DND-41 (cell line): ENCODE data around the gene NAA50.

Source experiments
- ATAC-seq: fragments of 200-7000 bp; cut with Tn5 transposase; 3 replicates; pipeline ENCODE4 v1.9.1; 2021; ENCODE audit warnings: low read depth; ENCODE audit not compliant: insufficient read depth
- DNase-seq: peaks from one replicate; pipeline ENCODE4 v3.0.0-alpha.2; 2020
- H2AFZ ChIP-seq: 2 replicates; pipeline ENCODE4 v1.6.0; 2012; ENCODE audit warnings: low read depth, low read length
- H3K27ac ChIP-seq: 2 replicates; pipeline ENCODE4 v1.5.1; 2012; ENCODE audit warnings: low read length, inconsistent platforms
- H3K27me3 ChIP-seq: fragments of 200-600 bp; sonication (generic); 2 replicates; pipeline ENCODE4 v1.6.0; 2012; ENCODE audit warnings: low read length, mild to moderate bottlenecking, inconsistent platforms; ENCODE audit not compliant: insufficient read depth, poor library complexity
- H3K36me3 ChIP-seq: 2 replicates; pipeline ENCODE4 v1.5.1; 2012; ENCODE audit warnings: low read length, inconsistent platforms; ENCODE audit not compliant: insufficient read depth
- H3K4me1 ChIP-seq: 2 replicates; pipeline ENCODE4 v1.5.1; 2012; ENCODE audit warnings: mild to moderate bottlenecking, low read length; ENCODE audit not compliant: insufficient read depth
- H3K4me2 ChIP-seq: 2 replicates; pipeline ENCODE4 v1.6.0; 2012; ENCODE audit warnings: mild to moderate bottlenecking, moderate library complexity, low read length, inconsistent platforms; ENCODE audit not compliant: insufficient read depth
- H3K4me3 ChIP-seq, 2 experiments: fragments of 200-600 bp in 1 of 2; shearing (Covaris generic) in 1 of 2; 2 replicates each; pipeline ENCODE4 v1.5.1; 2012 to 2016; ENCODE audit warnings: inconsistent platforms in 2 of 2, low read length in 2 of 2, mild to moderate bottlenecking in 2 of 2, low read depth in 1 of 2, moderate library complexity in 1 of 2
- H3K79me2 ChIP-seq: 2 replicates; pipeline ENCODE4 v1.6.0; 2012; ENCODE audit warnings: low read length, inconsistent platforms; ENCODE audit not compliant: insufficient read depth
- H3K9ac ChIP-seq: 2 replicates; pipeline ENCODE4 v1.6.0; 2012; ENCODE audit warnings: low read depth, mild to moderate bottlenecking, inconsistent platforms, low read length, moderate library complexity
- H3K9me3 ChIP-seq: 2 replicates; pipeline ENCODE4 v1.5.1; 2012; ENCODE audit warnings: low read length, moderate library complexity, mild to moderate bottlenecking, inconsistent platforms; ENCODE audit not compliant: insufficient read depth, severe bottlenecking
- H4K20me1 ChIP-seq: 2 replicates; pipeline ENCODE4 v1.6.0; 2012; ENCODE audit warnings: low read length; ENCODE audit not compliant: insufficient read depth
- EZH2 ChIP-seq: IDR thresholded peaks from 3 replicates; pipeline ENCODE4 v1.6.1; 2012; ENCODE audit warnings: borderline replicate concordance, low read depth, mild to moderate bottlenecking, moderate library complexity, low read length, inconsistent platforms; ENCODE audit not compliant: severe bottlenecking
- TF ChIP-seq, protein P1 (sequence below): IDR thresholded peaks from 2 replicates; pipeline ENCODE4 v1.5.1; 2012; ENCODE audit warnings: borderline replicate concordance, low read length, moderate library complexity, mild to moderate bottlenecking; ENCODE audit not compliant: poor library complexity, severe bottlenecking; ENCODE audit errors: extremely low read depth

The NAA50 gene

DNA sequence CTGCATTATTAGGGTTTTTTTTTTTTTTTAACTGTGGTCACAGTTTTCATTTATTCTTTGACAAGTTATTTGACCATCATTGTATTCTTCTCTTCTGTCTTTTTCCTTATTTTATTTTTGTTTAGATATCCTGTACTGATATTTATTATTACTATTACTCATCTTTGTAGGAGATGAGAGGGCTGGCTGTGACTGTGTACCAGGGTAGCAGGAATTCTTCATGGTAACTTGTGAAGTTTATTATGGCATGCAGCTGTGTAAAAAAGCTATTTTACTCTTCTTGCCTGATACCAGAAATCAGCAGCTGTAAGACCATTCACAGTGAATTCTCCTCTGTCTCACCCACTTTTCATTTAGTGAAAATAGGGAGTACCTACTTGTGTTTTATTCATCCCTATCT is 45.3 kb upstream of the NAA50 start:
- ATAC-seq = no peak
- H3K4me2 ChIP-seq = no peak overlapping the region
- peaks cover 36% of the 10 kb centered on the region; the same call in 1 of the 2 replicates for H3K36me3 ChIP-seq
- H3K9me3 ChIP-seq = no peaks in the 10 kb centered on the region
- no peak overlapping the region for H3K9ac ChIP-seq
- H3K4me1 ChIP-seq = no peaks in the 10 kb centered on the region
- H3K4me3 ChIP-seq = no peak overlapping the region
- H2AFZ ChIP-seq = no peak overlapping the region
- no peak overlapping the region for H3K27ac ChIP-seq
- no peak for DNase-seq
- no peaks in the 10 kb centered on the region for H4K20me1 ChIP-seq
- TF ChIP-seq, protein P1, sequence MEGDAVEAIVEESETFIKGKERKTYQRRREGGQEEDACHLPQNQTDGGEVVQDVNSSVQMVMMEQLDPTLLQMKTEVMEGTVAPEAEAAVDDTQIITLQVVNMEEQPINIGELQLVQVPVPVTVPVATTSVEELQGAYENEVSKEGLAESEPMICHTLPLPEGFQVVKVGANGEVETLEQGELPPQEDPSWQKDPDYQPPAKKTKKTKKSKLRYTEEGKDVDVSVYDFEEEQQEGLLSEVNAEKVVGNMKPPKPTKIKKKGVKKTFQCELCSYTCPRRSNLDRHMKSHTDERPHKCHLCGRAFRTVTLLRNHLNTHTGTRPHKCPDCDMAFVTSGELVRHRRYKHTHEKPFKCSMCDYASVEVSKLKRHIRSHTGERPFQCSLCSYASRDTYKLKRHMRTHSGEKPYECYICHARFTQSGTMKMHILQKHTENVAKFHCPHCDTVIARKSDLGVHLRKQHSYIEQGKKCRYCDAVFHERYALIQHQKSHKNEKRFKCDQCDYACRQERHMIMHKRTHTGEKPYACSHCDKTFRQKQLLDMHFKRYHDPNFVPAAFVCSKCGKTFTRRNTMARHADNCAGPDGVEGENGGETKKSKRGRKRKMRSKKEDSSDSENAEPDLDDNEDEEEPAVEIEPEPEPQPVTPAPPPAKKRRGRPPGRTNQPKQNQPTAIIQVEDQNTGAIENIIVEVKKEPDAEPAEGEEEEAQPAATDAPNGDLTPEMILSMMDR = no peak
- TF ChIP-seq EZH2 = no peak
- H3K79me2 ChIP-seq = no peaks in the 10 kb centered on the region
- H3K27me3 ChIP-seq = no peaks in the 10 kb centered on the region

DNA sequence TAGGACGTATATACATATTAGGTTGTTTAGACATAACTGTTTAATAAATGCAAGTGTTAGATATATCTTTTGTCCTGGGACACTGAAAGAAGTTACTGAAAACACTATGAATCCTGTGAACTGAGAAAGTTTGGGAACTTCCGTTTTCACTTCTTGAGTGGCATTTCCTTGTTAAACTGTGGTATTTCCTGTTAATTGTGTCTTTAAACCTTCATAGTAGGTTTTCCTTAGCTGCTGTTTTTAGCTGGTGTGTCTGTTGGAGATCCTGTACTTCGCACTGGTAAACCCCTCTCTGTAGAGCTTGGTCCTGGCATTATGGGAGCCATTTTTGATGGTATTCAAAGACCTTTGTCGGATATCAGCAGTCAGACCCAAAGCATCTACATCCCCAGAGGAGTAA is 37.9 kb upstream of the NAA50 start:
- peak; percentile 80 for ATAC-seq
- no peak overlapping the region for H2AFZ ChIP-seq
- H3K4me1 ChIP-seq = peaks cover 10% of the 10 kb centered on the region; the same call in 1 of the 2 replicates
- H3K9me3 ChIP-seq = no peaks in the 10 kb centered on the region
- H3K36me3 ChIP-seq = peaks cover 17% of the 10 kb centered on the region; the same call in 1 of the 2 replicates
- no peak overlapping the region for H3K9ac ChIP-seq
- peak overlapping the region; percentile 1; the same call in 1 of the 2 replicates for H3K27ac ChIP-seq
- H3K4me3 ChIP-seq = no peak overlapping the region
- TF ChIP-seq, protein P1 = no peak
- TF ChIP-seq EZH2 = no peak
- DNase-seq = peak; percentile 15
- no peaks in the 10 kb centered on the region for H4K20me1 ChIP-seq
- no peaks in the 10 kb centered on the region for H3K79me2 ChIP-seq
- no peak overlapping the region for H3K4me2 ChIP-seq
- H3K27me3 ChIP-seq = no peaks in the 10 kb centered on the region

DNA sequence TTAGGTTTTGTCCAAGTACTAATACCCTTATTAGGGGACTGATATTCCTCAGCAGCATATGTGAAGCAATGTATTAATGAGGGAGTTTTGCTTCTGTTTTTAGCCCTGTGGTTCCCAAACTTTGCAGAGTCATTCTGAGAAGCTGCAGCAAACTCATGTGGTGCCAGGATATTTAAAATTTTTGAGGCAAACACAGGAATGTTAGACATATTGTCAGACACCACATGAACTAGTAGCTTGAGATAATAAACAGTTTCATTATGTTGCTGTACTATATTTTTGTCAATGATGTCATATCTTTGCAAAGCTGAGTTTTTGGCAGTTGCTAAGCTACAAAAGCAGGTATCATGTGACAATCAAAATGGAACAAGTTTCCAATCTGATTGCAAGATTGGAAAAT is 37.4 kb upstream of the NAA50 start:
- Histone ChIP-seq H3K4me2 (no peak overlapping the region), H3K36me3 (peaks cover 14% of the 10 kb centered on the region; the same call in 1 of the 2 replicates), H3K27me3 (no peaks in the 10 kb centered on the region), H3K4me1 (peaks cover 10% of the 10 kb centered on the region; the same call in 1 of the 2 replicates), H3K79me2 (no peaks in the 10 kb centered on the region), H3K27ac (no peak overlapping the region), H3K4me3 (no peak overlapping the region), H2AFZ (no peak overlapping the region), H3K9me3 (no peaks in the 10 kb centered on the region), H3K9ac (no peak overlapping the region), H4K20me1 (no peaks in the 10 kb centered on the region)
- DNase-seq (no peak), ATAC-seq (peak; percentile 44; the same call in 2 of the 3 replicates)
- TF ChIP-seq, protein P1 = no peak
- TF ChIP-seq EZH2 = no peak

DNA sequence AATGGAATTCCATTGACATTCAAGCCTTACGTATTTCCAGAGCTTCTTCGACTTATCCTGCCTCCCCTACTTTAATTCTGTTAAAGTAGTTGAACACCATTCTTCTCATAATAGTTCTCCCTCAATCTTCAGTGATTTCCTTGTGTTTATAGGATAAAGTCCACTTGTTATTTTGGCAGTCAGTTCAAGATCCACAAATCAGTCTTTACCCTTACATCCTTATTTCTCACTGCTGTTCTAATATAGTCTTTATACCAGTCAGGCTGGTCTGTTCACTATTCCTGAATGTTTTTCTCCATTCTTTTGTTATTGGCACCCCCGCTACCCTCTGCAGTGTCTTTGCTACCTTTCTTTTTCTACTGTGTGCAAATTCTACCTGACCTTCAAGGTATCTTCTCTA is 30.5 kb upstream of the NAA50 start:
- Histone ChIP-seq H3K9me3 (no peaks in the 10 kb centered on the region), H3K27me3 (no peaks in the 10 kb centered on the region), H3K27ac (no peak overlapping the region), H3K36me3 (no peaks in the 10 kb centered on the region), H3K4me1 (peaks cover 13% of the 10 kb centered on the region), H3K4me2 (no peak overlapping the region), H3K9ac (no peak overlapping the region), H2AFZ (no peak overlapping the region), H3K79me2 (0 out of 2 replicates have a peak, but pooled peaks cover 2% of the 10 kb centered on the region), H3K4me3 (no peak overlapping the region), H4K20me1 (peaks cover 4% of the 10 kb centered on the region)
- ATAC-seq (no peak), DNase-seq (no peak)
- no peak for TF ChIP-seq EZH2
- TF ChIP-seq, protein P1 = no peak
